ENCODE data around the gene HTRA1.

HTRA1 gene

GRCh38 chr10:122461367-122461728 lies at the start of gene HTRA1:
TSS of gene HTRA1 (plus strand) at chr10:122461553. CDS start at chr10:122461653, 100 bp downstream.
- DNase-seq (ENCODE audit: low spot score): no peak
- no peak for TF ChIP-seq CTCF (IDR thresholded peaks at IDR 0.05; ENCODE audit: extremely low read depth, missing control alignments)

DNA sequence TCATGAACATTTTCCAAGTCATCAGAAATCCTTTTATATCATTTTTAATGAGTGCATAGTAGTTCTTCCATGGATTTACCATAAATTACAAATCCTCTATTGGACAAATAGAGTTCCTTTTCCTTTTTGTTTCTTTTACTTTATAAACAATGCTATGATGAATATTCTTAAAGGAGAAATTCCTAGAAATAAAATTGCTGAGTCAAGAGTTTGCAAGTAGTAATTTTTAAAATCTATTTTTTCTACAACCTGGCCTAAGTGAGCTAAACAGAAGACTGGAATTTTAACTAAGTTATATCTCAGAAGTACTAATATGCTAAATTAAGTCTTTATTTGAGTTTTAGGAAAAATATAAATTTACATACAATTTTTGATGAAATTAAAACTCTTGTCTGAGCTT lies 48.0 kb upstream of the HTRA1 start:
- TF ChIP-seq CTCF (IDR thresholded peaks at IDR 0.05; ENCODE audit: extremely low read depth, missing control alignments): no peak
- no peak for DNase-seq (ENCODE audit: low spot score)

DNA sequence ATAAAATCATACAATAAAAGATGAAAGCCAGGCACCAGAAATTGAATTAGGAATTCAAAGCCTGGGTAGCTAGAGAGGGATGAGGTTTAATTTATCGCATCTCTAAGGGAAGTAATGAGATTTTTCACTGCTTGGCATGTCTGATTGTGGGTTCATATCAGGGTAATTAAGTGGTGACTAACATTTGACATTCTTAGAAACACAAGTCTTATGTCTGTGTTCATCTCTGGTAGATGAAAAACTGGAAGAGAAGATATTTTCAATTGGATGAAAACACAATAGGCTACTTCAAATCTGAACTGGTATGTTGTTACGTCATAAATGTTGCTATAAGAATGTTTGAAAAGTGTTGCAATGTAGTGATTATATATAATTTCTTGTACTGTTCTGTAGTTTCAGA lies 43.7 kb upstream of the HTRA1 start:
- no peak for DNase-seq (ENCODE audit: low spot score)
- TF ChIP-seq CTCF (IDR thresholded peaks at IDR 0.05; ENCODE audit: extremely low read depth, missing control alignments): no peak

DNA sequence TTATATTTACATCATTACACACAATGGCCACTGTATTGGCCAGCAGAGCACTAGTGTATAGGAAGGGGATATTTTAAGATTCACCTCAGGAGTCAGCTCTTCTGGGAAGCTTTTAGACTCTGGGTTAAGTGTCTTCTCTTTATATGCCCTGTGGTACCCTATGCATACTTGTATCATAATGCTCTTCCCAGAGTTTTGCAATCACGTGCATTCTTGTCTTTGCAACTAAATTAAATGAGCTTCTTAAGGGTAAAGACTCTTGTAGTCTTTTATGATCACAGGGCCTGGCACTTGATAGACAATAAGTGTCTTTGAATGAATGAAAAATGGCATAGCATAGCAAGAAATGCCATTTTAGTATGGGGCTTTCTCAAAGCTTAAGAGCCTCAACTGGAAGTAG lies 42.3 kb upstream of the HTRA1 start:
- no peak for TF ChIP-seq CTCF (IDR thresholded peaks at IDR 0.05; ENCODE audit: extremely low read depth, missing control alignments)

DNA sequence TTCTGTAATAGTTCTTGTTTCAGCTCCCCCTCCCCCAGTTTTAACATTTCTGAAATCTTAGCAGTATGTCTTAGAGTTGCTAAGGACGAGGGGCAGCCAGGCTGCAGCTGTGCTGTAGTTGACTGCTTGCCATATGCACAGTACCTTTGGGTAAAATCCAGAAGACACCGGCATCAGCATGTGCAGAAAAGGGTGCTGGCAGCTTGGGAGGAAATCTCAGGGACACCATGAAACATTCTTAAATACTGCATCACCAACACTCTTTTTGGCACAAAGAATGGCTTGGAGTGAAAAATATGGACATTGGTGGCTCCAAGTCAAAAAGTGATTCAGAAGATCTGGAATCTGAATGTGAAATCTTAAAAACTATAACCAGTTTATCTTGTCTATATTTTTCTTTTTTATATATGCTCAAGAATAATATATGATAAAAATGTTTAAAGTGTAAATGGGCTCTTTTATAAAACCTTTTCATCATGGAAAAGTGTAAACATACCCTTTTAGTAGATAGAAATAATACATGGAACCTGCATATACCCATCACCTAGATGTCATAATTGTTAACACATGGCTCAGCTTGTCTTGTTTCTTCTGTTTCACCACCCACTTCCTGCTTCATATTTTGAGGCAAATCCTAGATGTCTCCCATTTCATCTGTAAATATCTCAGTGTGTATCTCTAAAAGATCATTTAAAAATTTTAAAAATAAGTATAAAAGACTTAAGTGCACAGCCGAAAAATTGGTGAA lies 41.3 kb upstream of the HTRA1 start:
- DNase-seq (ENCODE audit: low spot score): no peak

More for the DNA sequence above, 42.3 kb upstream of the HTRA1 start:
- no peak for DNase-seq (ENCODE audit: low spot score)

DNA sequence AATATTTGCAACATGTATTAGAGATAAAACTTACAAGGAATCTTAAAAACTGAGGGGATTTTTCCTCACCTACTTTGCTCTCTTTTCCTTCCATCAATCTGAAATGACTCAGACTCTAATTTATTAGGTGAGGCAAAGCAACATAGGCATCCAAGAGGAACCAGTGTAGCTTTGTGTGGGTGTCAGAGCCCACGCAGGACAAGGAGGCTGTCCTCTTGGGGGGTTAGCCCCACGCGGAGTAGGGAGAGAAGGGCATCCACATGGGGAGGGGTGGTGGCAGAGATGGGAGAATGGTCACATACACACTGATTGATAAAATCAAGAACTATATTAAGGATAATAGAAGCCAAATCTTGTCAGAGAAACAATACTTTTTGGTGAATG lies 40.7 kb upstream of the HTRA1 start:
- no peak for TF ChIP-seq CTCF (IDR thresholded peaks at IDR 0.05; ENCODE audit: extremely low read depth, missing control alignments)
- DNase-seq (ENCODE audit: low spot score): no peak

More for the DNA sequence above, 41.3 kb upstream of the HTRA1 start:
- TF ChIP-seq CTCF (IDR thresholded peaks at IDR 0.05; ENCODE audit: extremely low read depth, missing control alignments): no peak

- no peak for TF ChIP-seq CTCF (IDR thresholded peaks at IDR 0.05; ENCODE audit: extremely low read depth, missing control alignments)
- DNase-seq (ENCODE audit: low spot score): no peak
These were observed 40.2 kb upstream of the HTRA1 start for GRCh38 chr10:122421054-122421625.
